DMS79 (cell line): ENCODE measurements around the gene KNTC1.
"Not testable (repeated sequence)": the region's sequence is repeated elsewhere in the genome, so short reads cannot be mapped to it uniquely, and the experiment has no call there.

Experiments
- DNase-seq: peaks from one replicate; lab custom pipeline; 2025; lab: John Stamatoyannopoulos, UW

Gene KNTC1

DNA sequence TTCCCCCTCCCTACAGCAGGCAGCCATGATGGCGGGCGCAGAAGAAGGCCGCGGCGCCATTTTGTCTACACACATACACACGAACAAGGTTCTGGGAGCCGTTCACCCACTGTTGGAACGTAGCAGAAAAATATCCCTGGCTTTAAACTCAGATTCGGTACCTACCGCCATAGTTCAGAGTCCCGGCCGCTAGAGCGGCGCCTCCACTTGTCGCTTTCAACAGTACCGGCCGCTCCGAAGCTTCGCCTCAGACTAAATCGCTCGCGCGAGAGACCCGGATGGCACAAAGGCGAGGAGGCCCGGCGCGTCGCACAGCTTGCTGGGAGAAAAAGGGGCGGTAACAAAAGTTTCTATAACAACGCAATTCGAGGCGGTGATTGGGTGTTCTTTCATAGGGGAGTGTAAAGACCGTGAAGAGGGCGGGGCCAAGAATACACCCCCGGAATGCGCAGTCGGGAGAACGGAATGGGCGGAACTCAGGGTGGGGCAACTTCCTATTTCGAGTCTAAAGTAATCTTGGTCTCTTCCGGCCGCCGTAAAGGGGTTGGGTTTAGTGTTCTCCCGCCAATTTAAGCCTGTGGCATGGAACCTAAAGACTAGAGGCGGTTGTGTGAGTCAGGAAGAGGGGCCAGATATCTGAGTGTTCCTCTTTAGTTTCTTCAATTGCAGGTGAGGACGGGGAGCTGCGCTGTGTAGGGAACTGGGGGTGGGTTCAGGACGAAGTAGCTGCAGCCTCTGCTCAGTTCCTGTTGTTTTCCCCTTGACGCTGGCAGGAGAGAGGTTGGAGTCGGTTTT lies at the start of gene KNTC1, which contains the start of gene RSRC2:
KNTC1 (plus strand) TSS at position 567 of the 795 bp plus-strand sequence. CDS start 2,815 bp downstream, outside the sequence.
RSRC2 (minus strand) TSS at position 254 of the 795 bp plus-strand sequence; CDS start at position 171, 83 bp downstream.
- peak; percentile 99 for DNase-seq

- no peak for DNase-seq
Observed at GRCh38 chr12:122480753-122481152, 46.3 kb upstream of the KNTC1 start.

GRCh38 chr12:122481861-122482260 lies 45.2 kb upstream of the KNTC1 start:
- DNase-seq: no peak

- DNase-seq: no peak
Observed at GRCh38 chr12:122483969-122484368, 43.1 kb upstream of the KNTC1 start.

DNA sequence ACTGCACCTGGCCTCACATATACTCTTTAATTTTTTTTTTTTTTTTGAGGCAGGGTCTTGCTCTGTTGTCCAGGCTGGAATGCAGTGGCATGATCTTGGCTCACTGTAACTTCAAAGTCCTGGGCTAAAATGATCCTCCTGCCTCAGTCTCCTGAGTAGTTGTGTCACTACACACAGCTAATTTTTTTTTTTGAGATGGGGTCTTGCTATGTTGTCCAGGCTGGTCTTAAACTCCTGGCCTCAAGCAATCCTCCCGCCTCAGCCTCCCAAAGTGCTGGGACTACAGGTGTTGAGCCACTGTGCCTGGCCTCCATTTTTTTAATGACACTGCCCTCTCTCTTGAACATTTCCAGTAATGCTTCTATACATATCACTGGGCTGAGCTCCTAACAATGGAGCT lies 42.7 kb upstream of the KNTC1 start:
- not testable (repeated sequence) for DNase-seq

GRCh38 chr12:122486360-122486759 lies 40.7 kb upstream of the KNTC1 start:
- not testable (repeated sequence) for DNase-seq

GRCh38 chr12:122486805-122487426 lies 40.1 kb upstream of the KNTC1 start:
- DNase-seq: no peak

GRCh38 chr12:122487807-122488206 lies 39.2 kb upstream of the KNTC1 start:
- not testable (repeated sequence) for DNase-seq

DNA sequence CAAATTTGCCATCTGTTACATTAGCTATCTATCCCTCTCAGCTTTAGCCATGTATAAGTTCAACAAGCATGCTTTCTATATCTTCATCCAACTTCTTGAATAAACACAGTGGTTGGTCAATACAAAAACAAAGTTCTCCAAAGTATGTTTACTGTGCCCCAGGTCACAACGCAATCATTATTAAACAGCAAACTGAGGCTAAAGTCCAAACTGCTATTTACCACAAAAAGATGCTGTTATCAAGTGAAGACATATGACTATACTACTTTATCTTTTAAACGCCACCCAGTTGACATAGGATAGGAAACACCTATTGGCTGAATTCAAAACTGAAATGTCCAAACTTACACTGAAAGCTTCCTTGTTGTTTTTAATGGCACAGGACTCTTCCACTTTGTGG lies 38.0 kb upstream of the KNTC1 start:
- DNase-seq: no peak

DNA sequence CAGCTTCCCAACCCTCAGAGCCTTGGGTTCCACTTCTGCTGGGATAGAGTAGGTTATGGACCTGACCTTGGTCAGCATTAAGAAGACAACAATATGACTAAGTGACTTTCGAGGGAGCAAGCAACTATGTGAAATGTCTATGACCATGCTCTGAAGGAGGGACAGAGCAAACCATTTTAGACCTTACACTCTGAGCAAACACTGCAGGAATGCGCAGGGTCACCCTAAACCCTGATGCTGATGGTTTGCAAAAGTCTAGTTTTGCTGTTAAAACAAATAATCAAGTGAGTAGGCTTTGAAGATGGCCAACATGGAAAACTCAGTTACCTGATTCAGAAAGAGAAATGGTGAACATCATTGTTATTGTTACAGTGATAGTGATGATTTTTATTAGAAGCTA lies 35.1 kb upstream of the KNTC1 start:
- no peak for DNase-seq

DNA sequence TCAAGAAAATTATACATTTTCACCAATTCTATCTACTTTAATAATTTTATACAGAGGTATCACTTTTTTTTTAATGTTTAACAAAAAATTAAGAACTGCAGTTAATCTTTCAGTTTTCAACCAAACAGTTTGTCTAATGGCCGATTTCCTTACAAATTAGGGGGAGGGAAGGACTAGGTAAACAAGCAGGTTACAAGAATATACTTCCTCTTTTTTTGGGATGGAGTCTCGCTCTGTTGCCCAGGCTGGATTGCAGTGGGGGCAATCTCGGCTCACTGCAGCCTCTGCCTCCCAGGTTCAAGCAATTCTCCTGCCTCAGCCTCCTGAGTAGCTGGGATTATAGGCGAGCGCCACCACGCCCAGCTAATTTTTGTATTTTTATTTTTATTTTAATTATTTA lies 33.8 kb upstream of the KNTC1 start:
- not testable (repeated sequence) for DNase-seq

GRCh38 chr12:122495258-122495657 lies 31.8 kb upstream of the KNTC1 start:
- no peak for DNase-seq

DNA sequence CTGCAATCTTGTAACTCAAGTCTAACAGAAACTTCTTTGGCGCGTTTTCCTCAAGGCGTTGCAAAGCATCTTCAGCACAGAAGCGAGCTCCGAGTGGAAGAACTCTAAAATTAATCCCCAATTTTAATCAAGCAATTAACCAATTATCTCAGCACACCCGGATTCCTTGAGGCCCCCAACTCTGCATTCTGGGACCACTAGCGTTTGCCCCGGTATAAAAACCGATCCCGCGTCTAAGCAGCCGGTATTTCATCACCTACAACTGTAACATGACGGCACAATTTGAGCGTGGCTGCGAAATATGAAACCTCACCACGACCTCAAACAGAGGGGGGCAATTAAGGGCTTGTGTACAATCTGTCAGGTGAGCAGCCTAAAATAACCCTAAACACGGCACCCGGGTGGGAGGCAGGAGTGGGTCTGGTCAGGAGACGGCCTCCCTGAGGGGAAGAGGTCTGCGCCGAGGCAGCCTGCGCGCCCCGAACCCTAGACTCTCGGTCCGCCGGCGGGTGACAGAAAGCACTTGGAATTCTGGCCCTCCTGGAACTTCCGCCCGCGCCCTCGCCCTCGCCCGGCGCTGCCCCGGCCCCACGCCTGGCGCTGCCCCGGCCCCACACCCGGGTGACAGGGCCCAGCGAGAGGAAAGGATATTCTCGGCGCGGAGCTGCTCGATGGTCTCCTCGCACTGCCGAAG lies 26.9 kb upstream of the KNTC1 start:
- DNase-seq: peak; percentile 61

DNA sequence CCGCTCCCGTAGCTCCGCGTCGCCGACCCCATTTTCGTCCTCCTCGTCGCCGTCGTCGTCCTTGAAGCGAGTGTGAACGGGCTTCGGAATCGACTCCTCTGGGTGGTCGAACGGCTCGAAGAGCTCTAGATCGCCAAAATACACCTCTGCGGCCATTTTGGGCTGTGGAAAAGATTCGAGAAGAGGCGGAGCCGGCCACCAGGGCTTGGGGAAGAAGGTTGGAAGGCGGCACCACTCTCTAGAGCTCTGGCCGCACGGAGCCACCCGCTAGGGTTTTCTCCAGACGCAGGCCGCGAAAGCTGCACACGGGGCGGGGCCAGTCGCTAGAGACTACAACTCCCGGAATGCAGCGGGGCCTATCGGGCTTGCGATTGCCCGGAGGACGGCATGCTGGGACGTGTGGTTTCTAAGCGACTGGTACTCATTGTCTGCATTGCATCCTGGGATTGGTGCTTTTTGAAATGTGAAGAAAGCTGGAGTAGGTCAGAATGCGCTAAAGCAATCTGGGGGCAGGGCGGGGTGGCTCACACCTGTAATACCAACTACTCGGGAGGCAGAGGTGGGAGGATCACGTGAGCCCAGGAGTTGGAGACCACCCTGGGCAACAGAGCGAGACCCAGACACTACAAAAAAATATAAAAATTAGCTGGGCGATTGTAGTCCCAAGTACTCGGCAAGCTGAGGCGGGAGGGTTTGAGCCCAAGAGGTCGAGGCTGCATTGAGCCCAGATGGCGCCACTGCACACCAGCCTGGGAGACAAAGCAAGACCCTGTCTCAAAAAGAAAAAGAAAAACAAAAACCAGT lies 26.2 kb upstream of the KNTC1 start, which contains the start of gene ZCCHC8:
ZCCHC8 (minus strand) TSS at position 248 of the 804 bp plus-strand sequence; CDS start at position 156, 92 bp downstream.
- DNase-seq: peak; percentile 96

GRCh38 chr12:122501489-122501989 lies 25.5 kb upstream of the KNTC1 start:
- DNase-seq: no peak

- no peak for DNase-seq
Observed at GRCh38 chr12:122503147-122503751, 23.8 kb upstream of the KNTC1 start.

GRCh38 chr12:122503783-122504590 lies 23.1 kb upstream of the KNTC1 start:
- DNase-seq: no peak

GRCh38 chr12:122505419-122506051 lies 21.5 kb upstream of the KNTC1 start:
- DNase-seq: no peak

DNA sequence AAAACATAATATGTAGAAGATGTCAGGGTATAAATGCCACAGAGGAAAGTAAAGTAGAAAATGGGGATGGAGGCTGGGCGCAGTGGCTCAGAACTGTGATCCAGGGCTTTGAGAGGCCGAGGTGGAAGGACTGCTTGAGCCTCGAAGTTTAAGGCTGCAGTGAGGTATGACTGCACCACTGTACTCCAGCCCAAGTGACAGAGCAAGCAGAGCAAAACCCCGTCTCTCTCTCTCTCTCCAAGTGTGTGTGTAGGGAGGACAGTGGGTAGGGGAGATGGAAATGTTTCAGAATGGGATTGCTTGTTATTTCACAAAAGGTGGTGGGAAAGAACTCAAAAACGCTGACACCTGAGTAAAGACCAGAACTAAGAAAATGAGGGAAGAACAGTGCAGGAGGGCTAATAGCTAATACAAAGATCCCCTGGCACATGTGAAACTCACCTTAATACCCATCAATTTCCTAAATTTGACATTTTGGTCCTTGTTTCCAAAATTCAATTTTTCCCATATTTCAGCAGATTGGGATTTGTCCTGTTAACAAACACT lies 20.6 kb upstream of the KNTC1 start:
- DNase-seq: no peak
